HG02943 (cell line): ENCODE results near the gene B4GALT1.

Source experiments
- ATAC-seq: cut with Tn5 transposase; IDR thresholded peaks from one replicate; pipeline ENCODE4 v1.9.1; 2021; ENCODE audit warnings: mild to moderate bottlenecking, low read depth, moderate library complexity; ENCODE audit not compliant: unreplicated experiment

The B4GALT1 gene

DNA sequence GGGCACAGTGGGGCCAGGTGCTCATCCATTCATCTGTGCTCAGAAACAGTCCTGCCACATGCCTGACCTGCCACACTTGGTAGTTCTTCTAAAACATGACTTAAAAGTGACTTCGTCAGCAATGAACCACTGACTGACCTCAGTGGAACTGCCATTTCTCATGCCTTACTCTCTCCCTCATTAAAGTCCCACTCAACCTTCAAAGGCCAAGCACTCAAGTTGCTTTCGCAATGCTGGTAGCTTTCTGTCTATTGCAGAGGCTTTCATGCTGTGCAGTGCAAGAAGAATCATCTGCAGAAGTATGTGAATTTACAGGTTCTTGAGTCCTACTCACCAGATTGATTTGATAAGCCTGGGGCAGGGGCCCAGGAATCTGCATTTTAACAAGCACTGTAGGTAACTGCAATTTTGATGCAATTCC lies 23.9 kb downstream of the B4GALT1 start:
- ATAC-seq = no peak

DNA sequence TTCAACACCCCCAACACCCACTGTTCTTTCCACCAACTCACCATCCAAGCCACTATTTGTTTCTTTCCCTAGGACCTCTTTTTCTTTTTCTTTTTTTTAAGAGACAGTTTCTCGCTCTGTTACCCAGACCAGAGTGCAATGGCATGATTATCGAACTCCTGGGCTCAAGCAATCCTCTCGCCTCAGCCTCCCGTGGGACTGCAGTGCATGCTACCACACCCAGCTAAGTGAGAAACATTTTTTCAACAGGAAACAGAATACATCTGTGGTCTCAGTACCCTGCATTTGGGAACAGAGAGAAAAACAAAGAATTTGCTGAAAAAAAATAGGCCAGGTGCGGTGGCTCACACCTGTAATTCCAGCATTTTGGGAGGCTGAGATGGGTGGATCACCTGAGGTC lies 24.6 kb downstream of the B4GALT1 start:
- ATAC-seq = no peak

DNA sequence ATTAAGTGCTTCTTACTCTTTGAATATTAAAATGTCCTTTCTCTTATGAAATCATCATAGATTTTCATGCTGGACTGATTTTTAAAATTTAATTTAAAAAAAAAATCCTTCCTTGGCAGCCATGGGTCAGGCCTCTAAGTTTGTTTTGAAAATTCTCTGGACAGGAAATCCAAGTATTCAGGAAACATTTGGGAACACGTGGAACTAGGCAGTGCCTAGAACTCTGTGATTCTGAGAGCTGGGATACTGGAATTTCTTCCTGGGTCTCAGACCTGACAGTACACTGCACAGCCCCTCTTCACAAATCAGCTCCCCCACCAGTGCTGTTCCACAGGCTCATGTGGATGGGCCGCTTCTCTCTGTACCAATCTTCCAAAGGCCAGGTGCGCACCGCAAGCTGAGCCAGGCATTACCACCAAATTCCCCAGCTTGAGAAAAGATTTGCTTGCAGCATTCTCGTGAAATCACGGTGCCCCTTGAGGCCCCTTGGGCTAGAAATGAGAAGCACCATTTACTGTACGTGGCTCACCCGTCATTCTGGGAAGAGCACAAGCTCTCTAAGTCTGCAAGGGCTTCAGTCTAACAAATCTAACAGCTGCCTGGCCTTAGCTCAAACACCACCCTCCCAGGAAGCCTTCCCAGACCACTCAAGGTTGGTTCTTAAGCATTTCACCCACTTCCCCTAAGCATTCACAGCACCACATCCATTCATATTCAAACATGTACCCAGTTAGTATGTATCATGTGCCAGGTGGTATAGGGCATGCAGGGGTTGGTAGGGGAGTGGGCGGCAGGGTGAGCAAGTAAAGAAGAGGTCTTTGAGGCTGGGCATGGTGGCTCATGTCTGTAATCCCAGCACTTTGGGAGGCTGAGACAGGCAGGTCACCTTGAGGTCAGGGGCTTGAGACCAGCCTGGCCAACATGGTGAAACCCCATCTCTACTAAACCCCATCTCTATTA lies 26.5 kb downstream of the B4GALT1 start:
- ATAC-seq = no peak

DNA sequence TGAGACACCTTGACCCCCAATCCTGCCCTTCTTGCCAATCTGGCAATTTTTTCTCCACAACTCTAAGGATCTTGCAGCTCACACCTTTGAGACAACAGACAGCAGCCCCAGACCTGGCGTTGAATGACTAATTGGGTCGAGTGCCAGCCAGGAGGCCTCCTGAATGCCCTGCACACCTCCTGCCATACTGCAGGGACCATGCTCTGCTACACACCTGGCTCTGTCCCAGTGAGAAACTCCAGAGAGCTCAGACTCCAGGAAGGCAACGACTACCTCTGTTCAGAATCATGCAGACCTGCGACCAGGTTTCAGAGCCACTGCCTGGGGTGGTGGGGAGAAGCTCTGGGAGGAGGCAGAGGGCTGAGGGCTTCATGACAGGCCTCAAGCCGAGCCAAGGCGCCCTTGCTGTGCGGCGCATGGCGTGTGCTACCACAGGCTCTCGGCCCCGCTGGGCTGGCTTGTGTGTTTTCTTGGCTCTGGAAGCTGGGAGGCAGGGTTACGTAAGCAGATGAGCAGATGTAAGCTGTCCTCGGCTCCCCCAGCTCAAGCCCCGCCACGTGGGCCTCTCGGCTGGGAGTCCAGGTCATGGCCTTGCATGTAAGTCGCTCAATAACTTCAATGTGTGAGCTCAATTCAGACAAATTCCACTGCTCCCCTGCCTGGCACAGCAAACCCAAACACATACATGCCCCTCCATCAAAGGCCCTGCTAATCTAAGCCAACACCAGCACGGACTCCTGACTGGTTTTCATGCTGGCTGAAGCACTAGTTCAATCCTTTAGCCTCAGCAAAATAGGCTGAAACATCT lies 27.5 kb downstream of the B4GALT1 start:
- ATAC-seq = no peak

DNA sequence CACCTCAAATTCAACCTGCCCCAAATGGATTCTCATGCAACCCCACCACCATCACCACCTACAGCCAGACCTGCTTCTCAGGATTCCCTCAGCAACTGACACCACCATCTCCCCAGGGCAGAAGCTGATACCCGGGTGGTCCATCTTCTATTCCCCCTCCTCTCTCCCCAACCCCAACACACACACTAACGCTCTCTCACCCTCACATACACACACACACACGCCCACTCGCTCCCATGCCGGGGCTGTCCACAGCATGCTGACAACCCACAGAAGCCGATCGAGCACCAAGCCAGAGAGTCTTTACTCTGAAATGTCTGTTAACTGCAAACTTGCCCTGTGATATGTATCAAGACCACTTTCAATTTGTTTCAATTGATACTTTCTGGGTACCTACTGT lies 28.4 kb downstream of the B4GALT1 start:
- ATAC-seq = no peak

DNA sequence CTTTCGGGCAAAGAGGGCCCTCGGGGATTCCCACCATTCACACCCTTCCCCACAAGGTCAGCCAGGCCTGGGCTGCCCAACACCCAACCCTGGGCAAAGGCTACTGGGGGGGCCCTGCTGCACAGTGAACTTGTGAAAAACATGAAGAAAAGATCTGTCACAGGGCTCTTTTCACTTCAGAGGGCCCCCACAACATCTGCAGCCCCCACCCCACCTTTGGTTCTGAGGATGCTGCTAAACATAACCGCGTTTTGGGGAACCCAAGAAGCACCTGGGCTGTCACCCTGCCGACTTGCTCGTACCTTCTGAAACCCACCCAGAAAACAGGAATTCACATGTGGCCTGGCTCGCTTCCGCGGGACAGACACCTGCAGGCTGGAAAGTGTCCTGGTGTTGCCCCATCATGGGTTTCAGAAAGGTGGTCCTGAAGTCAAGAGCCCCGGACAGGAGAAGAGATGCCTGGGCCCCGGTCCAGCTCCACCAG lies 29.3 kb downstream of the B4GALT1 start:
- no peak for ATAC-seq

DNA sequence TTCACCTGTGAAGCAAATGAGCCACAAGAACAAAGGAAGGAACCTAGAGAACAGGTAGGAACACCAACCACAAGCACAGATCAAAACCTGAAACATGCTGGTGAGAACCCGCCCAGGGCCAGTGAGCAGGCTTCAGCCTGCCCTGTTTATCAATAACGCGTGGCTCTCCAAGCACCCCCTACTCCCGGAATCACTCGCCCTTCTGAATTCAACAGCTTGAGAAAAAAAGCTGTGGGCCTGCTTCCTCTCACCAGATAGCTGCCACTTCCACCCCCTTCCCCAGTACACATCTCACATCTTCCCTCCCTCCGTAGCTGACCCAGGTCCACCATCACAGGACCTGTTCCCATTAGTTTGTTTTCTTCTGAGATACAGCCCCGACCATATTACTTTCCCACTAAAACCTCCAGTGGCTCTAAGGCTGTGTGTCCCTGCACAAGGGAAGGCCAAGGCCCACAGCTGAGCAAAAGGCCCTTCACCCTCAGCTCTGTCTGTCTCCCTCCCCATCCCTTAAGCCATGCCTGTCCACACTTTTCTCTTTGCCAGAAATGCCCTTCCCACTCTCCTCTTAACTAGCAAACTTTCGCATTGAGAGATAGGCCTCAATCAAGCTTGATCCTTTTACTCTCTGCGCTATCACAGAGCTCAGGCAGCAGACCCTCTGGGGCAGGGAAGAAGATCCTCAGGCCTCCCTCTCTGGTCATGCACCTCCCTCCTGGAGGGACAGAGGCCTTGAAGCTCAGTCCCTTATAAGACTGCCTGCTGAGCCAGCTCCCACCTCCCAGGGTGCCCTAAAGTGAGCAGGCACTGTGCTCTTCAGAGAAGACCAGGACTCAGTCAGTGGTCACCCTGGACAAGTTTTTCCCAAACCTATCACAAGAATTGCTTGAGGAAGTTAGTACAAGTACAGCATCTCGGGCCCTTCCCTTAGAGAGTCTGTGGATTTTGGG lies 30.1 kb downstream of the B4GALT1 start:
- peak; percentile 45 for ATAC-seq

DNA sequence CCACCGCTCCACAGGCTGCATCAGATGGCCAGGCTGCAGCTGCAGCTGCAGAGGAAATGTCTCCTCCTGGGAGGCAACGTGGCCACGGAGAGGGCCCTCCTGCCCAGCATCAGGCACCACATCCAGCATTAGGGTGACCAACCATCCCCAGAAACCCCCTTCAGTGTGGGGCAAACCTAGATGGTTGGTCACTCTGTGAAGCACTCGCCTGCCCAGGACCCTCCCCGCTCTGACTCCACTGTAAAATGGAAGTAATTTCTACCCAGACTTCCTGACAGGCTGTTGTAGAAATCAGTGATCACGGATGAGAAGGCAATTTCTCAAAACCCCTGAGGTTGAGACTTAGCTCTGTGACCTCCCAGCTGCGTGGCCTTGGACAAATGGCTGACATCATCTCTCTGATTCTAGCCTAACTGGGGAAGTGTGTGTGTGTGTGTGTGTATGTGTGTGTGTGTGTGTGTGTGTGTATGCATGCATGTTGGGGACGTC lies 31.6 kb downstream of the B4GALT1 start:
- ATAC-seq = no peak

DNA sequence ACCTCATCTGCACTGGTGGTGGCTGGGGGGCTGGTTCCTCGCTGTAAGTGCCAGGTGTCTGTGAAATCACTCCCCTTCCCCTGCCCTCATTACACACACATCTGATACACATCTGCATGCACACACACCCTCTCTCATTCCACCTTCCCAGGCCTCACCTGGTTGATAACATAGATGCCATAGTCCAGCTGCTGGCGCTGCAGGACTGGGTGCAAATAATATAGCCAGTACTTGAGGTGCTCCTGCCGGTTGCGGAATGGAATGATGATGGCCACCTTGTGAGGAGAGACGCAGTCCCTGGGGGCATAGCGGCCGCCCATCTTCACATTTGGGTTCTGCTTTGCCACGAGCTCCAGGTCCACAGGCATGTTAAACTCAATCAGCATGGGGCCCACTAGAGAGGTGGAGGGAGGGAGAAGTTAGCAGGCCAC lies 32.1 kb downstream of the B4GALT1 start:
- ATAC-seq = no peak

DNA sequence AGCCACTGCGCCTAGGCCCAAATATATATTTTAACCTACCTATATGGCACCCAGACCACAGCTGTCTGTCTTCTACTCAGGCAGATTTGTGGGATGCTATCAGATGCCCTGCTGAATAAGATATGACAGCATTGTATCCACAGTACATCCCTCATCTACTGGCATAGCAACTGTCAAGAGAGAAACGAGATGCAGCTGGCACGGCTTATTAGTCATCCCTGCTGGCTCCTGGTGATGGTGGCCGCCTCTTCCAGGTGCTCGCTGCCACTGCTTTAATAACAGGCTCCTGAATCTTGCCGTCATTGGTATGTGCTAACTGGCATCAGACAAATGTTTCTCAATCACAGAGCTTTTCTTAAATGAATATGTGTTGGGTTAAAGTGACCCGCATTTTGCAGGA lies 34.0 kb downstream of the B4GALT1 start:
- no peak for ATAC-seq

DNA sequence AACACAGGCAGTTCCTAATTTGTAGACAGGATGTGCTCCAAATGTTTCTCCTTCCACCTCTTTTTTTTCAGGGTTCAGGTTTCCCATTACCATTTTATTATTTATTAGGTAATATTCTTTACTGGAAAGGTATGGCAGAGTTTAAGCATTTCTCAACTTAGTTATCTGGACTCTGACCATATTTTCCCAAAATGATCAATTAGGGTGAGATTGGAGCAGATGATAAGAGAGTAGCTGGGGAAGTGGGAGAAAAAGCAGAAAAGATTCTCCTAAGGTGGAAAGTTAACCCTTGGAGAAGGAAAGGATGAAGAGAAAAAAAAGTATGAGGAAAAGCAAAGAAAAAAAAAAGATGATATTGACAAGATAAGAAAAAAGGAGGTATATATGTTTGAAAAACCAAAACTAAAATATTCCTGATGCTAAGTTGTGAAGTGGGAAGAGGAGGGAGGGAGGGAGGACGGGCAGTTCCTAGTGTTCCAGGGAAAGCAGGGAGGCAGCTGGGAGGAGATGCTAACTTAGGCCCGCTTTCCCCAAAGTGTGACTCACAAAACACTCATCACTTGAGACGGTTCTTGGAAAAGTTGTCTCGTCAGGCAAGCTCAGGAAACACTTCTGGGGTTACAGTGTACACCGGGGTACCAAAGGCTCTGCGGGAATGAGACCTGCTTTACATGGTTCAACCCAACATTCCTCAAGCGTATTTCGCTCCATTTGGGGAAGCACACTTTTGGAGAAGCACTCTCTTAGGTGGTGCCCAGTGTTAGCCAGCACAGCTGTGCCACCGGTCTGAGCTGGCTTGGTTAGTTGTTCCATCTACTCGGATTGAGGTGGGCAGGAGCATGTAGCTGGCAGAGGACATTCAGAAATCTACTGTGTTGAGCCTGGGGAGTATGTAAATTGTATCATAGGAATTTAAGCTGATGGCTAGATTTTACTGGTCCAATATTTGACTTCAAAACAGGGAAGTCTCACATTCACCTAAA lies 35.1 kb downstream of the B4GALT1 start:
- no peak for ATAC-seq

DNA sequence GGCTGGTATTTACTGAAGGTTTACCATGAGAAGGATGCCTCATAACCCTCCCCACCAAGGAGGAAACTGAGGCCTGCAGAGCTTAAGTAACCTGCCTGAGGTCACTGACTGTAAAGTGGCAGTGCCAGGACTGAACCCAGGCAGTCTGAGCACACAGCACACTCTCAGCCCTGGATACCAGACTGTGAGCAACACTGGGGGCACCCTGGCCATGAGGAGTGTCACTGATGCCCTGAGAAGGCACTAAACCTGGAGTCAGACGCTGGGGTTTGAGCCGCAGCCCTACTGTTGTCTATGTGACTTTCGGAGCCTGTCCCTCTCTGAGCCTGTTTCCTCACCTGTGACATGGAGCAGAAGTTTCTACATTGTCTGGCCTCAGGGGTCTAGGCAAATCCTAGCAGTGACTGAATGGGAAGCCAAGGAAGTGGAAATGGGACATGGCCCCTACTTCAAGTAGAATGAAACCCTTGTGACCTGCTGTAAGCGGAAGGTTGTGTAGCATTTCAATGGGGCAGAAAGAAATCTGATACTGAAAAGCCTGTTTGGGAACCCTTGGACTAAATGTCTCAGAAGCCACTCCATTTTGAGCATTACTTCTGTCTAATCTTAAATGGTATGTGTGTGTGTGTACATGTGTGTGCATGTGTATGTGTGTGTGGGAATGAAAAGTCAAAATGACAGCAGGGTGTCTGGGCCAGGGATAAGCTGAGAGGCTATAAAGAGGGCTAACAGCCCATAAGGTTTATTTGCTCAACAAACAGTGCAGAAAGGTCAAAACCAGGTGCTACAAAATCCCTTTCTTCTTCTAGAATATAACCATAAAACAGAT lies 36.0 kb downstream of the B4GALT1 start:
- no peak for ATAC-seq

DNA sequence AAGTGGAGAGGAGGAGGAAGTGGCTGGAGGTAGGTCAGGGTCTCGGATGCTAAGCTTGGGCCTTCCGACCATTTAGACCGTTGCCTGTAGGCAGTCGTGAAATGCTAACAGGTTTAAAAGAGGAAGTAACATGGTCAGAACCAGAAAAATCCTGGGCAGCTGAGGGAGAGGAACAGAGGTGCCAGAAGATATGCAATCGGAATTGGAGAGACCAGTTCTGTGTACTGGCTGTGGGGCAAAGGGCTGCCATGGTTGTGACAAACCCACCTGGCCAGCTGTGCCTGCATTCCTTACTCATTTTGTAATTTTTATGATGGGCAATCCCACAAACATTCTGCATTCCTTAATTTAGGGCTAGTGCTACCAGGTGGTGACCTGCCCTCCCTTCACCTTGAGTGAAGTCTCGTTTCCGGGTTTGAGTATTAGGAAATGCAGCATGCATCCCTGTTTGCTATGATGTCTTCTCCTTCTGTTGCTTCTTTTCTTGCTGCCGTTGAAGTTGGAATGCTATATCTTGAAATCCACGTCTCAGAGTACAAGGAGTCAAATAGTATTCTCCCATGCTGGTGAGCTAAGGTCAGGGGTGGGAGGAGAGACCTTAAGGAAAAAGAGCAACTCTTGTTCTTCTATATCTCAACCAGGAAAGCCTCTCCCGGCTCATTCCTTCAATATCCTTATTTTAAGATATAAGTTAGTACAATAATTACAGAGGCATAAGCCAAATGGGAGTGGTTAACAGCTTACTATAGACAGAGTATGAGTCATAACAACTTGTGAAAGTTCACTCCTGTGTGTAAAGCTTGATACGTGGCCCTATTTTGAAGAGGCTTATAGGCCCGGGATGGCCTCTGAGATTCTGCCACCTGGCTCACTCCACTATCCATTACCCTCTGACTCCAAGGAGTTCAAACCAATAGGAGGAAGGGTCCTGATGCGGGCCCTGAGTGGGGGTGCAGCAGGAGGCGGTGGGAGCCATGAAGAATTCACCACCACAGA lies 37.0 kb downstream of the B4GALT1 start:
- peak; percentile 55 for ATAC-seq

DNA sequence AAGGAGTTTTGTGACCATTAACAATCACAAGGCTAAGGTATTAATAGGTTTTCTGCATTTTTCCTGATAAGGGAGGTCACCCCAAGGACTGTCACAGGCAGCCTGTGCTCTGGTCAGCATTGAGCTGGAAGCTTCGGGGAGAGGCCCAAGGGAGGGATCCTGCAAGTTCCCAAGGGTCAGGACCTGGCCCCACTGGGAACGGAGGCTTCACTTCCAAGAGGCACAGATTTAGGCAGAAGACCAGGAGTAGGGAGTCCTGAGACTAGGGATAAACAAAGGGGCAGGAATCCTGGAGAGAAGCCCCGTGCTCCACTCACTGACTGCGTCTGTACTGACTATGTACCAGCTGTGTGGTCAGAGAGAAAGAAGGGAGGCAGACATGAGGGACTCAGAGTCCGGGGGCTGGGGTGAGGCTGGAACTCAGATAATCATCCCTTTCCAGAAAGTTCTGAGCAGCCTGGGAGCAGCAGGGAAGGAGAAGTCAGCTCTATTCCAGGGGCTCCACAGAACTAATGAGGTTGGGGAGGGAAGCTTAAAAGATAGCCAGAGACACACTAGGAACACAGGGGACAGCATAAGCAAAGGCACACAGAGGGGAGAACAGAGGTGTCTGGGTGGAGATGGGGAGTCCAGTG lies 37.8 kb downstream of the B4GALT1 start:
- ATAC-seq = no peak

DNA sequence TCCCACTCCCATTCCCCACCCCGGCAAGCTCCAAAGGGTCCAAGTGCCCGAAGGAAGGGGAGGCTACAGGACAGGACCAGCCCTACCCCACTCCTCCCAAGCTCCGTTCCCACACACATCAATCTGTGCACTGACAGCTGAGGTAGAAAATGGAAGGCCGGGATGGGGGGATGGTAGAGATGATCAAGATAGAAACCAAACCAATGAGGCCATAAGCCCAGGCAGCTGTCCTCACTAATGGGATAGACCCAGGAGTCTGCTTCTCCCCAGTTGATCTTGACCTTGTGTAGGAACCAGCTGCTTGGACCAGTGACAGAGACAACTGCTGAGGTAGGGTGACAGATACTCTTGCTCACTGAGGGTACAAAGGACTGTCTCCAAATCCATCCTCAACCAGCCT lies 38.6 kb downstream of the B4GALT1 start:
- ATAC-seq = no peak

DNA sequence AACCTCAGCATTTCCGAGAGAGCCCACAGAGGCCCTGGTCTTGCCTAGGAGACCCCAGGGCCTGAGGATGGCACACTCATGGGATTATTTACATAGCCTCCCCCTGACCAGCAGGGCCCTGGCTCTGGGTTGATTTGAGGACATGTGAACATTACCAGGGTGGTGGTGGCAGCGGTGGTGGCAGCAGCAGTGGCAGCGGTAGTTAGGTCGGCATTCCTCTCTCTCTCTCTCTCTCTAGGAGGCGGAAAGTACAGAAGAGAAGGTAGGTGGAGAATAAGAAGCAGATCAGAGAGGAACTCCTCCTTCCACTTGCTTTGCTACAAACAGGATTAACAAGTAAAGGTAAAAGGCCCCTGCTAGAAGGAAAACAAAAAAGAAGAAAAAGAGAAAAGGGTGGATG lies 39.3 kb downstream of the B4GALT1 start:
- no peak for ATAC-seq
